ENCODE measurements around the gene NEU2. TPM values are rescaled to one million over a fixed set of nuclear protein-coding genes. Genes with fewer than 3 reads are reported as not detected.

The NEU2 gene
- total and polyA plus RNA-seq, 2 of the 4 experiments (the other 2 are of a cell fraction): not detected

DNA sequence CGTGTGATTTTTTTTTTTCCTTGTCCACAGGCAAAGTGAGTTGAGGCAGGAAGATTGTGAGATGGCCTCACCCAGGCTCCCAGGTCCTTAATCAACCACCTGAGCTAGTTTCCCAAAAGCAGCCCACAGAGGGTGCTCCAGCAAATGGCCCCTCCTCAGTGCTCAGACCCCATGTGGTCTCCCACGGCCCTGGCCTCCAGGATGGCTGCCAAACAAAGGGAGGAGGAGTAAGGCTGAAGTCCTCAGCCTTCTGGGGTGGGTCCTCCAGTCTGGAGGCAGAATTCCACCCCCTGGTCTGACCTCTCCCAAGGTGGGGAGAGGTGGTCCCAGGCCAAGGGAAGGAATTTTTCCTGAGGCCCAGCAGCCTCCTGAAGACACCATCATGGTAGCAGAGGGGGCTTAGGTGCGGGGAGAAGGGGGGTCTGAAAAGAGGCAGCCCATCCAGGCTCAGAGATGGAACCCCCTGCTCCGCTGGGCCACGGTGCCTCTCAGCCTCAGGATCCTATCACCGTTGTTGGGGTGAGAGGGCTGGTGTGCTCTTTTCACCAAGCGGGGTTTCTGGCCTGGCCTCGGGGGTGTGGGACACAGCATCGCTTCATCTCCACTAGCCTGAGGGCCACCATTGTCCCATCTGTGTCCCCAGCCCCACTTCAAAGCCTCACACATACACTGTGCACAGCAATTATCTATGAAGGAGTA is 21.8 kb upstream of the NEU2 start:
- CTCF ChIA-PET: no interaction called here
- no TSS peak for BruUV-seq (replicated peaks)
- TF ChIP-seq CEBPB (IDR thresholded peaks at IDR 0.05; ENCODE audit: low read depth, low read length): no peak
- no peak for TF ChIP-seq RCOR1 (IDR thresholded peaks at IDR 0.05; ENCODE audit: insufficient replicate concordance, low read length)
- no peak for TF ChIP-seq MXI1 (IDR thresholded peaks at IDR 0.05; ENCODE audit: borderline replicate concordance, low read depth, low read length)
- no peak for TF ChIP-seq NFE2L2 (IDR thresholded peaks at IDR 0.05; ENCODE audit: low read depth, low read length)
- no peak overlapping the region for H2BK15ac ChIP-seq (ENCODE audit: low read depth, low read length)
- no peak overlapping the region for H4K5ac ChIP-seq (ENCODE audit: low read depth, low read length)
- H4K20me1 ChIP-seq (ENCODE audit: insufficient read depth, low read length): no peaks in the 10 kb centered on the region
- no peaks in the 10 kb centered on the region for H3K4me1 ChIP-seq (ENCODE audit: control insufficient read depth, insufficient read depth, low read length)
- WGBS, 2 experiments (ENCODE audit: extremely low coverage in 2 of 2, insufficient read length in 1 of 2): 100% methylated on average over 2 of the region's 9 CpGs; no CpG with 5 or more reads in 1 of the 2 experiments
- ATAC-seq (ENCODE audit: low read depth) (no peak), DNase-seq (no peak)
- H3K9me3 ChIP-seq (ENCODE audit: control insufficient read depth, insufficient read depth, low read length): no peaks in the 10 kb centered on the region
- no peak overlapping the region for H4K8ac ChIP-seq (ENCODE audit: low read depth in 2 of 2, low read length in 2 of 2)
- H3K27me3 ChIP-seq (ENCODE audit: control insufficient read depth, insufficient read depth, low read length): peaks cover 8% of the 10 kb centered on the region; the same call in 1 of the 2 replicates
- H3K27ac ChIP-seq (ENCODE audit: insufficient read depth, low read length): no peak overlapping the region
- no peak overlapping the region for H3K9ac ChIP-seq (ENCODE audit: low read depth, low read length)
- H2AK9ac ChIP-seq (replicated peaks; ENCODE audit: low read depth, low read length, poor library complexity): no peak overlapping the region
- no peak overlapping the region for H2BK20ac ChIP-seq (ENCODE audit: low read depth, low read length)
- H2AK5ac ChIP-seq (ENCODE audit: low read depth, low read length): no peak overlapping the region
- no peaks in the 10 kb centered on the region for H3K79me1 ChIP-seq (ENCODE audit: low read depth in 1 of 2, low read length in 2 of 2)
- H3K36me3 ChIP-seq (ENCODE audit: control insufficient read depth, insufficient read depth, low read length): no peaks in the 10 kb centered on the region
- H2BK5ac ChIP-seq (ENCODE audit: low read depth, low read length, poor library complexity, severe bottlenecking): no peak overlapping the region
- no peak overlapping the region for H2BK120ac ChIP-seq (ENCODE audit: low read depth, low read length)
- dilution Hi-C loops (cut with HindIII; ENCODE audit: low sequenced_read_pairs, unreplicated experiment): no loop called here
- no peak overlapping the region for H2AFZ ChIP-seq (replicated peaks; ENCODE audit: low read length, poor library complexity)
- intact Hi-C loops (cut with micrococcal nuclease): no loop called here
- H3K23ac ChIP-seq (ENCODE audit: low read depth, low read length): no peak overlapping the region
- no peak overlapping the region for H3K4ac ChIP-seq (ENCODE audit: low read depth, low read length)
- in situ Hi-C loops (cut with MboI; ENCODE audit: low sequenced_read_pairs): no loop called here
- no peaks in the 10 kb centered on the region for H3K9me1 ChIP-seq (ENCODE audit: insufficient read depth, low read length)
- no peak overlapping the region for H3K14ac ChIP-seq (replicated peaks; ENCODE audit: low read depth, low read length)
- POLR2A ChIA-PET (ENCODE audit: unreplicated experiment): no interaction called here
- H3K4me2 ChIP-seq (ENCODE audit: low read depth, low read length): no peak overlapping the region
- H3K56ac ChIP-seq (ENCODE audit: extremely low read depth, insufficient read depth, low read length): no peak overlapping the region
- no peak overlapping the region for H3K18ac ChIP-seq (ENCODE audit: low read depth, low read length)
- H3K4me3 ChIP-seq (ENCODE audit: insufficient read depth, low read depth, low read length): no peak overlapping the region
- no peak overlapping the region for H4K91ac ChIP-seq (ENCODE audit: insufficient read depth, low read depth, low read length)

Data from IMR-90 (cell line).